Limb (tissue), 2 donors: ENCODE results near the gene KIF3A.

Source experiments
- DNase-seq, 2 donors: peaks; one replicate each; pipeline ENCODE4 v3.0.0-alpha.2; 2016; ENCODE audit errors: extremely low spot score in 2 of 2

KIF3A gene

GRCh38 chr5:132771503-132771998 is 34.2 kb upstream of the KIF3A start:
- DNase-seq = no peak

- DNase-seq = no peak
Observed at GRCh38 chr5:132770476-132771159, 33.3 kb upstream of the KIF3A start.

GRCh38 chr5:132768485-132768868 is 31.1 kb upstream of the KIF3A start:
- DNase-seq = no peak

GRCh38 chr5:132767150-132767549 is 29.8 kb upstream of the KIF3A start:
- no peak for DNase-seq

- no peak for DNase-seq
Observed at GRCh38 chr5:132766806-132767055, 29.4 kb upstream of the KIF3A start.

- no peak for DNase-seq
Observed at GRCh38 chr5:132766020-132766805, 28.9 kb upstream of the KIF3A start.

GRCh38 chr5:132765311-132766019 is 28.1 kb upstream of the KIF3A start:
- DNase-seq = no peak

- no peak for DNase-seq
Observed at GRCh38 chr5:132764671-132765238, 27.4 kb upstream of the KIF3A start.

- no peak for DNase-seq
Observed at GRCh38 chr5:132764051-132764450, 26.7 kb upstream of the KIF3A start.

- no peak for DNase-seq
Observed at GRCh38 chr5:132763181-132764036, 26.1 kb upstream of the KIF3A start.

GRCh38 chr5:132762246-132763000 is 25.1 kb upstream of the KIF3A start:
- DNase-seq = no peak

- DNase-seq = no peak
Observed at GRCh38 chr5:132761321-132762240, 24.2 kb upstream of the KIF3A start.

GRCh38 chr5:132760601-132761317 is 23.4 kb upstream of the KIF3A start:
- DNase-seq = no peak

GRCh38 chr5:132760049-132760420 is 22.7 kb upstream of the KIF3A start:
- DNase-seq = no peak

- no peak for DNase-seq
Observed at GRCh38 chr5:132759114-132760048, 22.0 kb upstream of the KIF3A start.

- no peak for DNase-seq
Observed at GRCh38 chr5:132758451-132758850, 21.1 kb upstream of the KIF3A start.

- DNase-seq = no peak
Observed at GRCh38 chr5:132756542-132756941, 19.2 kb upstream of the KIF3A start.

- no peak for DNase-seq
Observed at GRCh38 chr5:132754947-132755346, 17.6 kb upstream of the KIF3A start.
